GM12873 (cell line): ENCODE measurements around the gene PDE4B.

Experiments
- CTCF ChIP-seq: IDR thresholded peaks from 2 replicates; pipeline ENCODE4 v1.5.1; 2012; ENCODE audit warnings: low read depth, mild to moderate bottlenecking, moderate library complexity, low read length, control low read depth; ENCODE audit not compliant: insufficient read depth; ENCODE audit errors: missing control alignments

The PDE4B gene

GRCh38 chr1:65897485-65897884 is 104.8 kb downstream of the PDE4B start:
- no peak for TF ChIP-seq CTCF

- TF ChIP-seq CTCF = no peak
These were observed 112.0 kb downstream of the PDE4B start for GRCh38 chr1:65904681-65905083.

DNA sequence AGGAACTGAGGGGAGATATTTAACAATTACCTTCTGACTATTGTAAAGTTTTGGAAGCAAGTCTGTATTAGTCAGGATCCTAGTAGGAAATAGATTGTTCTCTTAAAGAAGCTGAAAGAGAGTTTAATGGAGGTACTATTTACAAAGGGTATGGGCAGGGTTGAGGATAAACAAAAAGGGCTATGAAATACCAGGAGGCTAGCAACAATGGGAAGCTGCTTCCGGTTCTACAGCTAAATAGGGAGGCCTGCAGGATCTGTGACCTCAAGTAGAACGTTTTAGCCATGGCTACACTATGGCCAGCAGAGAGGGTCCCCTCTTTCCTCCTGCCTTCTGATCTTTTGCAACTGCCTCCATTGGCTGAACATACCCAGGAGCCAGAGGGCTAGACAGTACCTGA is 117.7 kb downstream of the PDE4B start:
- TF ChIP-seq CTCF = no peak

DNA sequence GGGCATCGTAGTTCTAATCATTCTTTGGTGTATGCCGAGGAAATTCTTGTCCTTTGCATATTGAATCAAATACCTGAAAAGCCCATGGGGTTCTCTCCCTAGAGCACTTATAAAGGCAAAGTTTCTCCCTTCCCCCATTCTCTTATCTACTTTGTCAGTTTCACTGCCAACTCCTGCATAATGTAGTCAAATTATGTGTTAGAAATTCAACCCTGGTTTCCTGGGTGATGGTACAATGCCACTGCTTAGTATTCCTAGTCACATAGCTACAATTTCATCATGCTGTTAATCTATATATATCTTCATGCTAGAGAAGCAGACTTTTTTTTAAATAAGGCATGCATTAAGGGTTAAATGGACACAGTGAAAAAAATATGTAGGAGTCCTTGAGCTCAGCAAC is 119.0 kb downstream of the PDE4B start:
- no peak for TF ChIP-seq CTCF

GRCh38 chr1:65918564-65918963 is 125.9 kb downstream of the PDE4B start:
- no peak for TF ChIP-seq CTCF

DNA sequence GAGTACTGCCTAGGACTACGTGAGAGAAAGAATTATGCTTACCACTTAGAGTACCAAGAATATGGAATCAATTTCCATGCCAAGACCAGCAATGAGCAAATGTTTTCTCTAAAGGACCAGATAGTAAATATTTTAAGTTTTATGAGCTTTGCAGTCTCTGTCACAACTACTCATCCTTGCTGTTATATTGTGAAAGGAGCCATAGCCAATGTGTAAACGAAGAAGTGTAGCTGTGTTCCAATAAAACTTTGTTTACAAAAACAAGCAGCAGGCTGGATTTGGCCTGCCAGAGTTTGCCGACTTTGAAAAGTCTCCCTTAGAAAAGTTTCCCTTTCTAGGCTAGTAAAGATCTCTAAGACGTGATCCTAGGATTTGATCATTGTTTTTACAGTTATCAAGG is 128.8 kb downstream of the PDE4B start:
- TF ChIP-seq CTCF = no peak

- TF ChIP-seq CTCF = no peak
These were observed 131.8 kb downstream of the PDE4B start for GRCh38 chr1:65924471-65924870.
